Measurements from ENCODE around the gene CLDN12. TPM values are rescaled to one million over a fixed set of nuclear protein-coding genes. Genes with fewer than 3 reads are reported as not detected.
"Not testable (repeated sequence)": the region's sequence is repeated elsewhere in the genome, so short reads cannot be mapped to it uniquely, and the experiment has no call there.

Gene CLDN12
- total and polyA plus RNA-seq, 12 donors, result 13.8 to 150 (median 41.5) TPM

- H3K4me3 ChIP-seq, result peak overlapping the region in 1 of 4 donors; percentile 31
- H3K36me3 ChIP-seq (replicated peaks in 1 of 2), result no peaks in the 10 kb centered on the region
- intact Hi-C loops (cut with DNase I), result loop anchor here in 1 of 2 donors (10.0 kb wide), 1 partner anchor 169 kb away; no protein-coding TSS in a partner anchor
- H3K9me3 ChIP-seq (replicated peaks in 1 of 3), result no peaks in the 10 kb centered on the region
- no peak overlapping the region for H3K27ac ChIP-seq
- H3K27me3 ChIP-seq, result no peaks in the 10 kb centered on the region
- WGBS, 4 donors, result 22 to 28% (median 25%) methylated on average over 6 of the region's 6 CpGs
- DNase-seq, result peak in 2 of 7 donors; percentile 19 to 21
- H3K4me1 ChIP-seq (replicated peaks in 1 of 2), result peaks cover 0 to 11% of the 10 kb centered on the region in 2 donors
- TF ChIP-seq POLR2A (IDR thresholded peaks at IDR 0.05) (no peak), CTCF (IDR thresholded peaks at IDR 0.05) (peak; percentile 52 to 72 (median 68))
Observed at GRCh38 chr7:90455163-90456030, 52.1 kb downstream of the CLDN12 start.

GRCh38 chr7:90458104-90458503 lies 54.8 kb downstream of the CLDN12 start:
- intact Hi-C loops (cut with DNase I), result loop anchor here in 1 of 2 donors (2.0 to 10.0 kb wide), 2 partner anchors 21 to 167 kb away; no protein-coding TSS in a partner anchor
- Histone ChIP-seq H3K27me3 (no peaks in the 10 kb centered on the region), H3K9me3 (replicated peaks in 1 of 3) (no peaks in the 10 kb centered on the region), H3K27ac (no peak overlapping the region), H3K4me1 (replicated peaks in 1 of 2) (peaks cover 0 to 11% of the 10 kb centered on the region in 2 donors), H3K36me3 (replicated peaks in 1 of 2) (no peaks in the 10 kb centered on the region), H3K4me3 (no peak overlapping the region)
- TF ChIP-seq POLR2A (IDR thresholded peaks at IDR 0.05), result no peak
- no peak for TF ChIP-seq CTCF (IDR thresholded peaks at IDR 0.05)
- 77 to 86% (median 85%) methylated on average over 2 of the region's 2 CpGs for WGBS, 4 donors
- no peak for DNase-seq

- Histone ChIP-seq H3K27ac (no peak overlapping the region), H3K36me3 (replicated peaks in 1 of 2) (no peaks in the 10 kb centered on the region), H3K9me3 (replicated peaks in 1 of 3) (no peaks in the 10 kb centered on the region), H3K4me1 (replicated peaks in 1 of 2) (peaks cover 0 to 4% of the 10 kb centered on the region in 2 donors), H3K4me3 (no peak overlapping the region), H3K27me3 (no peaks in the 10 kb centered on the region)
- intact Hi-C loops (cut with DNase I), result loop anchor here in 1 of 2 donors (2.0 to 10.0 kb wide), 2 partner anchors 19 to 165 kb away; no protein-coding TSS in a partner anchor
- WGBS, 4 donors, result 74 to 85% (median 76%) methylated on average over 4 of the region's 4 CpGs
- TF ChIP-seq CTCF (IDR thresholded peaks at IDR 0.05) (no peak), POLR2A (IDR thresholded peaks at IDR 0.05) (no peak)
- no peak for DNase-seq
Observed at GRCh38 chr7:90459888-90460287, 56.6 kb downstream of the CLDN12 start.

GRCh38 chr7:90461219-90461618 lies 58.0 kb downstream of the CLDN12 start:
- Histone ChIP-seq H3K9me3 (replicated peaks in 1 of 3) (no peaks in the 10 kb centered on the region), H3K4me3 (no peak overlapping the region), H3K27me3 (no peaks in the 10 kb centered on the region), H3K36me3 (replicated peaks in 1 of 2) (no peaks in the 10 kb centered on the region), H3K27ac (no peak overlapping the region), H3K4me1 (replicated peaks in 1 of 2) (no peaks in the 10 kb centered on the region)
- TF ChIP-seq CTCF (IDR thresholded peaks at IDR 0.05) (no peak), POLR2A (IDR thresholded peaks at IDR 0.05) (no peak)
- peak in 1 of 7 donors; percentile 6 for DNase-seq
- intact Hi-C loops (cut with DNase I), result no loop called here

- H3K4me1 ChIP-seq (replicated peaks in 1 of 2); H3K27me3 ChIP-seq; H3K9me3 ChIP-seq (replicated peaks in 1 of 3); H3K36me3 ChIP-seq (replicated peaks in 1 of 2); intact Hi-C loops (cut with DNase I): not testable (repeated sequence)
- Histone ChIP-seq H3K27ac (peak overlapping the region in 3 of 5 donors; percentile 24 to 28 (median 25)), H3K4me3 (peak overlapping the region in 2 of 4 donors; percentile 9 to 54)
- WGBS, 4 donors, result 25 to 42% (median 36%) methylated on average over 4 of the region's 4 CpGs
- peak in 1 of 7 donors; percentile 4 for DNase-seq
Observed at GRCh38 chr7:90463151-90463628, 59.9 kb downstream of the CLDN12 start.
